ENCODE results near the gene SLC6A7.
A peak's percentile ranks its signal among the peaks of the same experiment; 100 is the strongest.

Gene SLC6A7

GRCh38 chr5:150155258-150156026 is 34.4 kb upstream of the SLC6A7 start, which contains the start of gene PDGFRB:
Gene PDGFRB, minus strand, starts transcription at chr5:150155845. Its CDS starts 18,798 bp downstream, at chr5:150137047.
- peak; percentile 28 to 29 for DNase-seq (ENCODE audit: low read depth in 2 of 2)

- no peak for DNase-seq (ENCODE audit: low read depth in 2 of 2)
Observed at GRCh38 chr5:150156027-150156368, 33.9 kb upstream of the SLC6A7 start.

- no peak for DNase-seq (ENCODE audit: low read depth in 2 of 2)
Observed at GRCh38 chr5:150156540-150156939, 33.3 kb upstream of the SLC6A7 start.

GRCh38 chr5:150157168-150157567 is 32.7 kb upstream of the SLC6A7 start:
- DNase-seq (ENCODE audit: low read depth in 2 of 2): no peak

GRCh38 chr5:150158170-150158949 is 31.5 kb upstream of the SLC6A7 start:
- no peak for DNase-seq (ENCODE audit: low read depth in 2 of 2)

GRCh38 chr5:150159031-150159430 is 30.8 kb upstream of the SLC6A7 start:
- DNase-seq (ENCODE audit: low read depth in 2 of 2): no peak

GRCh38 chr5:150159741-150160179 is 30.1 kb upstream of the SLC6A7 start:
- no peak for DNase-seq (ENCODE audit: low read depth in 2 of 2)

GRCh38 chr5:150160448-150161081 is 29.3 kb upstream of the SLC6A7 start:
- no peak for DNase-seq (ENCODE audit: low read depth in 2 of 2)

GRCh38 chr5:150161242-150162141 is 28.4 kb upstream of the SLC6A7 start:
- DNase-seq (ENCODE audit: low read depth in 2 of 2): peak; percentile 46 to 58

GRCh38 chr5:150162142-150162513 is 27.7 kb upstream of the SLC6A7 start:
- no peak for DNase-seq (ENCODE audit: low read depth in 2 of 2)

- no peak for DNase-seq (ENCODE audit: low read depth in 2 of 2)
Observed at GRCh38 chr5:150163035-150163434, 26.8 kb upstream of the SLC6A7 start.

- no peak for DNase-seq (ENCODE audit: low read depth in 2 of 2)
Observed at GRCh38 chr5:150163547-150164059, 26.3 kb upstream of the SLC6A7 start.

- no peak for DNase-seq (ENCODE audit: low read depth in 2 of 2)
Observed at GRCh38 chr5:150164211-150164980, 25.5 kb upstream of the SLC6A7 start.

- DNase-seq (ENCODE audit: low read depth in 2 of 2): no peak
Observed at GRCh38 chr5:150166037-150166649, 23.7 kb upstream of the SLC6A7 start.

GRCh38 chr5:150166650-150167511 is 23.0 kb upstream of the SLC6A7 start, which contains the start of gene CDX1:
Gene CDX1, plus strand, starts transcription at chr5:150166778. Its CDS starts 99 bp downstream, at chr5:150166877.
- no peak for DNase-seq (ENCODE audit: low read depth in 2 of 2)

GRCh38 chr5:150167512-150167850 is 22.4 kb upstream of the SLC6A7 start:
- DNase-seq (ENCODE audit: low read depth in 2 of 2): no peak

- DNase-seq (ENCODE audit: low read depth in 2 of 2): no peak
Observed at GRCh38 chr5:150167908-150168307, 22.0 kb upstream of the SLC6A7 start.

- DNase-seq (ENCODE audit: low read depth in 2 of 2): no peak
Observed at GRCh38 chr5:150168864-150169263, 21.0 kb upstream of the SLC6A7 start.

GRCh38 chr5:150172145-150172544 is 17.7 kb upstream of the SLC6A7 start:
- no peak for DNase-seq (ENCODE audit: low read depth in 2 of 2)
